ENCODE measurements around the gene STAT5B. TPM values are rescaled to one million over a fixed set of nuclear protein-coding genes. Genes with fewer than 3 reads are reported as not detected.

The STAT5B gene
- total RNA-seq, 1 donor from 2014 or later = 82.6 TPM

DNA sequence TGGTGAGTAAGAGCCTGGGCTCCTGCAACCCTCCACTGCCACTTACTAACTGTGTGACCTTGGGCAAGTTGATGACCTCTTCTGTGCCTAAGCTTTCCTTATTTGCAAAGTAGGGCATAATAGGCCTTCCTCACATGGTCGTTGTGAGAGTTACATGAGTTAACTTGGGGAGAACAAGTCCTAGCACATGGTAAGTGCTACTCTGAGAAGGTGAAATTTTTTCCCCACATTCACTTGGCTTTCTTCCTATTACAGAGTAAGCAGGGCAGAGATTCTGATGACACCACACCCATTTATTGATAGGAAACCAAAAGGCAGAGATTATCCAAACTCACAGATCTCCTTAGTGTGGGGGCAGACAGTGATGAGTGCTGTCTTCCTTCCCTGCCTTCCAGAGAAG, 96.9 kb downstream of the STAT5B start:
- peaks cover 58% of the 10 kb centered on the region for H3K4me1 Mint-ChIP-seq
- POLR2A ChIA-PET = interaction anchor here (0.5 to 7.1 kb wide), 6 partner anchors 15 to 490 kb away, joined by 3 to 38 read pairs (median 3); partner anchors contain the start of genes CNP, DNAJC7, GHDC and RAB5C
- intact Hi-C loops (cut with micrococcal nuclease) = no loop called here
- ATAC-seq (ENCODE audit: low read depth) (no peak), DNase-seq (no peak)
- no peaks in the 10 kb centered on the region for H3K27me3 Mint-ChIP-seq
- H3K27ac Mint-ChIP-seq = no peak overlapping the region
- H3K9me3 Mint-ChIP-seq = no peaks in the 10 kb centered on the region
- no peaks in the 10 kb centered on the region for H3K36me3 Mint-ChIP-seq (ENCODE audit: low read depth)
- TF ChIP-seq, protein P1, sequence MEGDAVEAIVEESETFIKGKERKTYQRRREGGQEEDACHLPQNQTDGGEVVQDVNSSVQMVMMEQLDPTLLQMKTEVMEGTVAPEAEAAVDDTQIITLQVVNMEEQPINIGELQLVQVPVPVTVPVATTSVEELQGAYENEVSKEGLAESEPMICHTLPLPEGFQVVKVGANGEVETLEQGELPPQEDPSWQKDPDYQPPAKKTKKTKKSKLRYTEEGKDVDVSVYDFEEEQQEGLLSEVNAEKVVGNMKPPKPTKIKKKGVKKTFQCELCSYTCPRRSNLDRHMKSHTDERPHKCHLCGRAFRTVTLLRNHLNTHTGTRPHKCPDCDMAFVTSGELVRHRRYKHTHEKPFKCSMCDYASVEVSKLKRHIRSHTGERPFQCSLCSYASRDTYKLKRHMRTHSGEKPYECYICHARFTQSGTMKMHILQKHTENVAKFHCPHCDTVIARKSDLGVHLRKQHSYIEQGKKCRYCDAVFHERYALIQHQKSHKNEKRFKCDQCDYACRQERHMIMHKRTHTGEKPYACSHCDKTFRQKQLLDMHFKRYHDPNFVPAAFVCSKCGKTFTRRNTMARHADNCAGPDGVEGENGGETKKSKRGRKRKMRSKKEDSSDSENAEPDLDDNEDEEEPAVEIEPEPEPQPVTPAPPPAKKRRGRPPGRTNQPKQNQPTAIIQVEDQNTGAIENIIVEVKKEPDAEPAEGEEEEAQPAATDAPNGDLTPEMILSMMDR (IDR thresholded peaks at IDR 0.05) = no peak
- CTCF ChIA-PET = interaction anchor here (0.7 kb wide), 1 partner anchor 111 kb away, joined by 3 read pairs; no protein-coding TSS in a partner anchor
- H3K4me3 Mint-ChIP-seq = no peak overlapping the region

DNA sequence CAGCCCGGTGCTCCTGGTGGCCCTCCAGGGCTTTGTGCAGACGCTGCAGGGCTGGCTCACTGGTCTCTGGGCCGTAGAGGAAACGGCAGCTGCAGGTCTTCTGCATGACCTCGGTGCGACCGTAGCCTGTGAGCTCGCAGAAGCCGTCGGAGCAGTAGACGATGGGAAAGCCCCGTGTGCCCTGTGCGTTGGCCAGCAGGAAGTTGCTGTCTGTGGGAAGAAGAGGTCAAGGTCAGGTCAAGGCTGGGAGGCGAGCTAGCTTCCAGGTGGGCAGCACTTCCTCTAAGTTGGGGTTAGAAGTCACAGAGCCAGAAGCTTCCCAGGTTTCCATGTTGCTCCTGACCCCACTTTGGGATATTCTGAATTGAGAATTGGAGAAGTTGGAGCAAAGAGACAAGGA, 97.4 kb downstream of the STAT5B start:
- TF ChIP-seq, protein P1 (IDR thresholded peaks at IDR 0.05) = no peak
- DNase-seq (peak; percentile 34), ATAC-seq (ENCODE audit: low read depth) (peak; percentile 27)
- intact Hi-C loops (cut with micrococcal nuclease) = no loop called here
- Mint-ChIP-seq H3K27me3 (no peaks in the 10 kb centered on the region), H3K4me3 (peak overlapping the region; percentile 64), H3K4me1 (peaks cover 56% of the 10 kb centered on the region), H3K27ac (peak overlapping the region; percentile 64), H3K9me3 (no peaks in the 10 kb centered on the region), H3K36me3 (ENCODE audit: low read depth) (no peaks in the 10 kb centered on the region)
- ChIA-PET CTCF (no interaction called here), POLR2A (interaction anchor here (0.5 to 7.1 kb wide), 4 partner anchors 15 to 489 kb away, joined by 3 to 38 read pairs (median 3); partner anchors contain the start of genes DNAJC7 and GHDC)

DNA sequence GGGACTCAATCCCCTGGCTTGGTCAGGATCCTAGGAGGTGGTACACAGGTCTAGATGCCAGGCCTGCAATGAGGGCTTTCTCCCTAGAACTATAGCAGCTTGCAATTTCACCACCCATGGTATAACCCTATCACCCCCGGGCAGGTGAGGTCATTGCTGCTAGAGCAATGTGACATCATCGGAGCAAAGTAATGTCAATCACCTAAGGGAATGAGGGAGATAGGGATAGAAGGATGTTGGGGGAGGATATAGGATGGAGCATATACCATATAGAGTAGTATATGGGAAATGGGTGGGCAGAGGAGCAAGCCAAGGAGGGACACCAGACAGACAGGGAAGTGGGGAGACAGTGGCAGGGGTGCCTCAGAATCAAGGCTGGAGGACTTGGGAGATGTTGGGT, 98.5 kb downstream of the STAT5B start:
- no peak overlapping the region for H3K4me3 Mint-ChIP-seq
- H3K36me3 Mint-ChIP-seq (ENCODE audit: low read depth) = no peaks in the 10 kb centered on the region
- ATAC-seq (ENCODE audit: low read depth) (no peak), DNase-seq (no peak)
- H3K4me1 Mint-ChIP-seq = peaks cover 45% of the 10 kb centered on the region
- no peak overlapping the region for H3K27ac Mint-ChIP-seq
- POLR2A ChIA-PET = interaction anchor here (7.1 kb wide), 1 partner anchor 17 kb away, joined by 38 read pairs; the partner anchor contains the start of gene GHDC
- no peaks in the 10 kb centered on the region for H3K27me3 Mint-ChIP-seq
- TF ChIP-seq, protein P1 (IDR thresholded peaks at IDR 0.05) = no peak
- CTCF ChIA-PET = no interaction called here
- intact Hi-C loops (cut with micrococcal nuclease) = no loop called here
- no peaks in the 10 kb centered on the region for H3K9me3 Mint-ChIP-seq

DNA sequence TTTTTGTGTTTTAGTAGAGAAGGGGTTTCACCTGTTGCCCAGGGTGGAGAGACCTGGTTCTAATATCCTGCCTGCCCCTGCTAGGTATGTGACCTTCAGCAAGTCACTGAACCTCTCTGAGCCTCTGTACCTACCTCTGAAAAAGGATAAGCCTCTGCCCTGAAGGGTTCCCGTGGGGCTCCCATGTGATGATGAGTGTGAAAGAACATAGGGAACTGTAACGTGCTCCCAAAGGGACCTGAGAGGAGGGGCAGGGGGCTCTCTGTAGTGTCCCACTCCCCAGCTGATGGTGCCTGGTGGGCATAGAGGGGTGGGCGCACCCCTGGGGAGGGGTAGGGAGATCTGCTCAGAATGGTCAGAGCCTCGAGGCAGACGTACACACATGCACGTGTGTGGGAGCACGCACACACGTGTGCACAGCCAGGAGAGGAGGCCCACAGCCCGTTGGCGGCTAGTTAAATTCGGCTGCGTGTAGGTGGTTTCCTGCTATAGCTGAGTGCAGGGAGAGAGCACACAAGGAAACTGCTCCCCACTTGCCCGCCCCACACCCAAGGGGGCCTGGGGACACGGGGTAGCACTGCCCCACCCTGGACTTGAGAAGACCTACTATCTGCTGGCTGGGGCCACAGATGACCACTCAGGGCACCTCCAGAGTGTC, 101.9 kb downstream of the STAT5B start:
- no peaks in the 10 kb centered on the region for H3K36me3 Mint-ChIP-seq (ENCODE audit: low read depth)
- intact Hi-C loops (cut with micrococcal nuclease) = no loop called here
- H3K27me3 Mint-ChIP-seq = no peaks in the 10 kb centered on the region
- no peak overlapping the region for H3K4me3 Mint-ChIP-seq
- no peak for DNase-seq
- H3K4me1 Mint-ChIP-seq = peaks cover 17% of the 10 kb centered on the region
- TF ChIP-seq, protein P1 (IDR thresholded peaks at IDR 0.05) = no peak
- H3K9me3 Mint-ChIP-seq = no peaks in the 10 kb centered on the region
- POLR2A ChIA-PET = interaction anchor here (0.5 kb wide), 1 partner anchor 19 kb away, joined by 5 read pairs; no protein-coding TSS in a partner anchor
- CTCF ChIA-PET = no interaction called here
- ATAC-seq (ENCODE audit: low read depth) = no peak
- no peak overlapping the region for H3K27ac Mint-ChIP-seq

DNA sequence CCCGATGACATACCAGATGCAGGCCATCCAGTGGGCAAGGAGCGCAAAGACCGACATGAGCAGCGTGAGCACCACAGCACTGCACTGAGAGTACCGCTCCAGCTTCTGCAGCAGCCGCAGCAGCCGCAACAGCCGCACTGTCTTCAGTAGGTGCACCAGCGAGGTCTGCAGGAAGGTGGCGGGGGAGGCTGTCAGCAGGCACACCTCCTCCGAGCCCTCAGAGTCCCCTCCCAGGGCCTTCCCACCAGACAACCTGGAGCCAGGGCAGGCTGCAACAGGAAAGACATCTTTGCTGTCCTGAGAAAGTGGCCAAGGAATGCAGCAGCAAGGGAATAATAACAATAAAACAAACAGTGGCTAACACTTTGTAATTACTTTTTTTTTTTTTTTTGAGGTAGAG, 104.4 kb downstream of the STAT5B start:
- H3K4me1 Mint-ChIP-seq = peaks cover 2% of the 10 kb centered on the region
- POLR2A ChIA-PET = interaction anchor here (0.6 kb wide), 1 partner anchor 18 kb away, joined by 6 read pairs; no protein-coding TSS in a partner anchor
- no peak overlapping the region for H3K4me3 Mint-ChIP-seq
- intact Hi-C loops (cut with micrococcal nuclease) = no loop called here
- TF ChIP-seq, protein P1 (IDR thresholded peaks at IDR 0.05) = no peak
- CTCF ChIA-PET = no interaction called here
- H3K9me3 Mint-ChIP-seq = no peaks in the 10 kb centered on the region
- no peaks in the 10 kb centered on the region for H3K27me3 Mint-ChIP-seq
- ATAC-seq (ENCODE audit: low read depth) = no peak
- H3K27ac Mint-ChIP-seq = no peak overlapping the region
- H3K36me3 Mint-ChIP-seq (ENCODE audit: low read depth) = no peaks in the 10 kb centered on the region
- DNase-seq = no peak

Measured in activated B cell treated with CpG ODN at 0.5 μM for 24 hours (primary cell).